Activated naive CD4-positive, alpha-beta T cell treated with anti-CD3 and anti-CD28 coated beads, Interleukin-2, amount 50 U/mL, for 16 hours (primary cell): ENCODE results near the gene NECTIN1.

Source experiments
- DNase-seq: peaks from one replicate; pipeline ENCODE4 v3.0.0-alpha.2; 2020

The NECTIN1 gene, protein sequence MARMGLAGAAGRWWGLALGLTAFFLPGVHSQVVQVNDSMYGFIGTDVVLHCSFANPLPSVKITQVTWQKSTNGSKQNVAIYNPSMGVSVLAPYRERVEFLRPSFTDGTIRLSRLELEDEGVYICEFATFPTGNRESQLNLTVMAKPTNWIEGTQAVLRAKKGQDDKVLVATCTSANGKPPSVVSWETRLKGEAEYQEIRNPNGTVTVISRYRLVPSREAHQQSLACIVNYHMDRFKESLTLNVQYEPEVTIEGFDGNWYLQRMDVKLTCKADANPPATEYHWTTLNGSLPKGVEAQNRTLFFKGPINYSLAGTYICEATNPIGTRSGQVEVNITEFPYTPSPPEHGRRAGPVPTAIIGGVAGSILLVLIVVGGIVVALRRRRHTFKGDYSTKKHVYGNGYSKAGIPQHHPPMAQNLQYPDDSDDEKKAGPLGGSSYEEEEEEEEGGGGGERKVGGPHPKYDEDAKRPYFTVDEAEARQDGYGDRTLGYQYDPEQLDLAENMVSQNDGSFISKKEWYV

GRCh38 chr11:119728651-119729580 is at the start of gene NECTIN1:
NECTIN1 (minus strand) TSS chr11:119729200; CDS start chr11:119728553, 647 bp downstream.
- DNase-seq = peak; percentile 89

DNA sequence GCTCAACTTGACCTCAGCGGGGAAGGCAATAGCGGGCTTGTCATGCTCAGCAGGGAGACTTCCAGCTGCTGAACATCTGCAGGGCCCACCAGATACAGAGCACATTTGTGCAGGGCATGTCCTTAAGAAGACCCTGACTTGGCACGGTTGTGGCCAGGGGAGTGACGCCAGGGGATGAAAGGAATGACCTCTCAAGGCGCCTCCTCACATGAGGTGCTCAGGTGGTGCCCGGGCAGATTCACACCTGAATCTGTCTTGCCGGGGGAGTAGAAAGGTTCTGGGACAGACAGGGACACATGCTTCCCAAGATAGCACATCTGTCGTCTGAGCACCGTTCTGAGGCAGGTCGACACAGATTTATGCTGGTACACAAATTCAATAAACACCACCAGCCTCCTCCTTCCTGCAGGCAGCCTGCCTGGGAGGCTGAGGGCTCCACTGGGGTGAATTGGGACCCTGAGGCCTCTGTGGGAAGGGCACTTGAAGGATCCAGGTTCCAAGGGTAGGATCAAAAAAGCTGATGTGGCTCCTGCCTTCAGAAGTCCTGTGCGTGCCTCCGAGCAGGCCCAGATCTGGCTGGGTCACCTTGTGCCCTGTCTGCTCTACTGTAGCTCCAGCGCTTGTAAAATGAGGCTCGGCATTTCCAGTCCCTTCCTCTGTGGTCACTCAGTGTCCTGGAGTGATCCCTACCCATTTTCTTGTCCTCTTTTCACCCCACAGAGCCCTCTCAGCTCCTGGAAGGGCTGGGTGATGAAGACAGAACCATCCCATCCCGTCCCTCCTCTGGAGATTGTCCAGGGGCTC is 49.6 kb upstream of the NECTIN1 start:
- no peak for DNase-seq

DNA sequence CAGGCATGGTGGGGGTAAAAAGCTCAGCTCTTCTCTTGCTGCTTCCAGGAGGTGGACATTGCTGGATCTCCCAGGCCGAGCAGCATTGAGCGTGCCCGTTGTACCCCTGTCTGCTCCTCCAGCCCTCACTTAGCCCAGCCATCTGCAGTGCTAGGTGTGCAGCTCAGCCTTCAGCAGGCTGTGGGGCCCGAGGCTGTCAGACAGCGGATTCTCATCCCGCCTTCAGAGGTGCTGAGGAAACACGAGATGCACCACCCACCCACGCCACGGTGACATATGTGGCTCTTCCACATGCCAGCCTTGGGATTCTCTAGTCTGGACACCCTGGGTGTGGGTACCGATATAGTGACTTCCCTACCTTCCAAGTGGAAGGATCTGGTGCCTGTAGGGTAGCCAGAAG is 48.9 kb upstream of the NECTIN1 start:
- DNase-seq = no peak

- no peak for DNase-seq
Observed at GRCh38 chr11:119776651-119777050, 47.7 kb upstream of the NECTIN1 start.

GRCh38 chr11:119776031-119776636 is 47.1 kb upstream of the NECTIN1 start:
- DNase-seq = no peak

DNA sequence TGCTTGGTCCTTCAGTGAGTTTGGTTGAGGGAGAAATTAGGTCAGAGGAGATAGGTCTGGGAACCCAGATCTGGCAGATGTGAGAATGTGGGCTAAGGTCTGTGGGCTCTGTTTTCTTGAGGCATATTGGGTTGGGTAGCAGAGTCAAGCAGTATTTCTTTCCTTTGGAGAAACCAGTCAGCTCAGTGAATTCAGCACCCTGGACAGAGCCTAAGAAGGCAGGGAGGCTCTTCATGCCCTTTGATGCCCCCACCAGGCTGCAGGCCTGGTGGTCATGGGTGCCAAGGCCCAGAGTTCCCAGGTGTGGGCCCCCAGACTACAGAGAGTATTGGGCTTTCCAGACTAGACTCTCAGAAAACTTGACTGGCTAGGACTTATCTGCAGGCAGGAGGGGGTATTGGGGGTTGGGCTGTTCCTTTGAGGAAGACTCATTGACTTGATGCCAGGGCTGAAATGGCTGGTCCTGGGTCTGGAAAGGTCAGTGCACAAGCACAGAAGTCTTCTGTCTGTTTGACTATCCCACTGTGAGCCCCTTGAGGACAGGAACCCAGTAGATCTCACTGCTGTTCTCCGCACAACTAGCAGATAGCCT is 45.3 kb upstream of the NECTIN1 start:
- no peak for DNase-seq

- DNase-seq = no peak
Observed at GRCh38 chr11:119772641-119773415, 43.8 kb upstream of the NECTIN1 start.

DNA sequence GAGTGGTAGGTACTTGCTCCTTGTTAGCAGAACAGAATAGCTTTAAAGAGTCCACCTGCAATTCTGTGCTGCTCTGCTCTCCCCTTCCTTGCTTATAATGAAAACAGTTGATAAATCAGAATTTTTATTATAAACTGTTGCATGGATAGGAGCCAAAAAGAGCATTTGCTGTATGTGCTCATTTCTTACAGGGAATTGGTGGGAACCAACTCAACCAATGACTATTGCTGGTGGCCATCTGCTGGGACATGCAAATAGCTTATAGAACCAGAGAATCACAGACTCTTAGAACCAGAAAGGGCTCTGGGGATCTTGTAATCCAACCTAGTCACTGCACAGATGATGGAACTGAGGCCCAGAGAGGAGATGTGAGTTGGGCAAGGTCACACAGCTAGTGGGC is 43.1 kb upstream of the NECTIN1 start:
- DNase-seq = no peak

GRCh38 chr11:119771172-119771770 is 42.3 kb upstream of the NECTIN1 start:
- DNase-seq = no peak

DNA sequence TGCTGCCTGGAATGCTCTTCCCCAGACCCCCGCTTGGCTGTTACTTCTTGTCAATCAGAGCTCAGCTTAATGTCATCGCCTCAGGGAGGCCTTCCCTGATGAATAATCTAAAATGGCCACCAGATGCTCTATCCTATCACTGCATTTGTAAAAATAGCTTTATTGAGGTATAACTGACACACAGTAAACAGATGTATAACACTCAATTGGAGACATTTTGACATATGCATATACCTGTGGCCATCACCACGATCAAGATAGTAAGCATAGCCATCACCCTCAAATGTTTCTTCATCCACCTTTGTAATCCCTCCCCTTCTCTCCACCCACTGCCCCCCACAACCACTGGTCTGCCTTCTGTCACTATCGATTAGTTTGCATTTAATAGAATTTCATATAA is 36.6 kb upstream of the NECTIN1 start:
- DNase-seq = no peak

DNA sequence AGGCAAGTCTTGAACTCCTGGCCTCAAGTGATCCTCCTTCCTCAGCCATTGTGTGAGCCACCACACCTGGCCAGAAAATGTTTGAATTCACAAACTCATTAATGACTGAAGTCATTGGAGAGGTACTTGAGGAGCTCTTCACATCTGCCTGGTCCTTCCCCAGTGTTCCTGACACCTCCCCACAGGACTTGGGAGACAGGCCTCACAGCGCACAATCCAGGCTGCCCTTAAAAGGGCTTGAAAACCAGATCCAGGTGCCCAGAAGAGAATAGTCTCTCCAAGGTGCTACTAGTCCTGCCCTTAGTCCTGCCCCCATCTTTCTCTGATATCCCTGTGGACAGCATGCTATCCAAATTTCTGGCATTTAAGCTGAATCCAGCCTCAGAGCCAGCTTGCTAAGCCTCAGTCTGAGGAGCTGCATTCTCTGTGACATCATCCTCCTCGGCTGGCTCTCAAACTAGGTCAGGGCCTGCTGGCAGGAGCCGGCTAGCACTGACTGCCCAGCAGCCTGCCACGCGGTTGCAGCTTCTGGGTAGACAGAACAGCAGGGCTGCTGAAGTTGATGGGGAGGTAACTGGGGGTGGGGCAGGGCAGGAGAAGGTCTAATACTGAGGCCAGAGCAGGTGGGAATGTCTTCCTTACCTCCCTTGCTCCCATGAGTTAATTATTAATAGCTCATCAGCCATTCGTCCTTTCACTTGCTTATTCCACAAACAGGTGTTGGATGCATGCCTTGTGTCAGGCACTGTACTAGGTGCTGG is 35.3 kb upstream of the NECTIN1 start:
- no peak for DNase-seq

- DNase-seq = no peak
Observed at GRCh38 chr11:119763071-119763728, 34.2 kb upstream of the NECTIN1 start.

DNA sequence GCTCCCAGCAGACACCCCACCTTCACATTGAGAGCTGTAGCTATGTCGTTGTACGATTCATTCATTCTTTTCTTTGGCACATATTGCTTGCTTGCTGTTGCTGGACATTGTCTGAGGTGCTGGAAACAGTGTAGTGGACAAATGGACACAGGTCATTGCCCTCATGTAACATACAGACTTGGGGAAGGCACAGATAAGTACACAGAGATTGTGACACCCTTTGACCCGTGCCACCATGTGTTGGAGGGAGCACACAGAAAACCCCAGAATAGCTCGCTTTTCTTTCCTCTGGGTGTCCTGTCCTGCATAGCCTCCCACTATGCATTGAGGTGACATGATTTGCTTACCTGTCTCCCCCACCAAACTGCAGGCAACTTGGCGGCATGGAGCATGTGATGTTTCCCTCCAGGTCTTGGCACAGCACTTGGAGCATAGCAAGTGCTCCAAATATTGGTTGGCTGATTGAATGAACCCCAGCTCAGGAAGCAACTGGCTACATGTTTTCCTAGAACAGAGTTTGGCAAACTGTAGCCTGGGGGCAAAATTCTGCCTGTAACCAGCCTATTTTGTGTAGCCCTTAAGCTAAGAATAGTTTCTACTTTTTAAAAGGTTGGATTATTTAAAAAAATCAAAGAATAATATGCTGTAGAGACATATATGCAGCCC is 30.9 kb upstream of the NECTIN1 start:
- no peak for DNase-seq

DNA sequence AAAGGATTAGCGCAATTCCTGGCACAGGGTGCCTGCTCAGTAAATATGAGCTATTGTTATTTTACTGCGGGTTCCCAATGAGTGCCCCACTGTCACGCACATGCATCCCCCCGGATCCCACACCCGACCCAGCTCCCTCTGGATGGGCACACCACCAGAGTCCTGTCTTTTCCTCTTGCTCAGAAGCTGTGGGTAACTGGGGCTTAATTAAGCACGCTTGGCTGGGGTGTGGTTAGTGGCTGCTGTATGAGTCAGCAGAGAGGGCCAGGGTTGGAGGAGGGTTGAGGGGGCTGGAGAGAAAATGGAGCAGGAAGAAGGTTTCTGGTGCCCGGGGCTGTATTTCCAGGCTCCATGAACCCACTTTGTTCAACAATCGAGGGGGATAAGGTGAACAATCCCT is 30.3 kb upstream of the NECTIN1 start:
- DNase-seq = no peak

DNA sequence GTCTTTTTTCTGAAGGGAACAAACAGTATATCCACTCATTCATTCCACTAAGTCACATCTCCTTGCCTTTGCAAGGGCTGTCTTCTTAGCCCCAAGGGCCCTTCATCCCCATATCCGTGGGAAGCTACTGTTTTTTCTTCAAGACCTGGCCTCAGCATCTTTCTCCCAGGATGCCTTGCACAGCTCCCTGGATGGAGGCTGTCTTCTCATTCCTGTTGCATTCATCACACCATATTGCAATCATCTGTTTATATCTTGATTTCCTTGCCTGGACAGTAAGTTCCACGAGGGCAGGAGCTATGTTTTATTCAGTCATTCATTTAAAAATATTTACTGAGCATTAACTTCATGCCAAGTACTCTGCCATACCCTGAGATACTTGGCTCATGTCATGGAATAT is 29.3 kb upstream of the NECTIN1 start:
- no peak for DNase-seq

GRCh38 chr11:119757378-119757777 is 28.4 kb upstream of the NECTIN1 start:
- no peak for DNase-seq

DNA sequence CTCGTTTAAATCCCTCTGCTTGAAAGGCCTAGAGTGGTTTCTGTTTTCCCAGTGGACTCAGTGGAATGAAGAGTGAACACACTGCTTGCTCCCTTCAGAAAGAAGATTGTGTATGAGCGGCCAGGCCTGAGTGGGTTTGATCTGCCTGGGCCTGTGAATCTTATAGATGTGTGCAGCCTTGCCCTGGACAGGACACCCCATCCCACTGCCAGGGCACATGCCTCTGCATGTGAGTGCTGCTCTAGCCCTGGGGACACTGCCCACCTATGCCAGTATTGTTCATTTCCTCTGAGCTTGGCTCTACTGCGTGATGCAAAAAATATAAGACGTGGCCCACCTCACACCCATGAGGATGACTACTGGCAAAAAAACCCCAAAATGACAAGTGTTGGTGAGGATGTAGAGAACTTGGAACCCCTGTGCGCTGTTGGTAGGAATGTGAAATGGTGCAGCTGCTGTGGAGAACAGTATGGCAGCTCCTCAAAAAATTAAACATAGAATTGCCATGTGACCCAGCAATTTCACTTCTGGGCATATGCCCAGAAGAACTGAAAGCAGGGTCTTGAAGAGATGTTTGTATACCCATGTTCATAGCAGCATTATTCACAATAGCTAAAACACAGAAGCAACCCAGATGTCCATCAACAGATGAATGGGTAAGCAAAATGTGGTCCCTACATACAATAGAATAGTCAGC is 27.3 kb upstream of the NECTIN1 start:
- no peak for DNase-seq
